Epidermal melanocyte (primary cell): ENCODE measurements around the gene TGM3.

ENCODE experiments used
- DNase-seq: peaks from one replicate; pipeline ENCODE4 v3.0.0; 2011; ENCODE audit warnings: low spot score; ENCODE audit not compliant: insufficient read length

The TGM3 gene

GRCh38 chr20:2336471-2336870 is 40.7 kb downstream of the TGM3 start:
- no peak for DNase-seq

- no peak for DNase-seq
Observed at GRCh38 chr20:2337142-2337541, 41.3 kb downstream of the TGM3 start.

- DNase-seq, result no peak
Observed at GRCh38 chr20:2338411-2339066, 42.7 kb downstream of the TGM3 start.

DNA sequence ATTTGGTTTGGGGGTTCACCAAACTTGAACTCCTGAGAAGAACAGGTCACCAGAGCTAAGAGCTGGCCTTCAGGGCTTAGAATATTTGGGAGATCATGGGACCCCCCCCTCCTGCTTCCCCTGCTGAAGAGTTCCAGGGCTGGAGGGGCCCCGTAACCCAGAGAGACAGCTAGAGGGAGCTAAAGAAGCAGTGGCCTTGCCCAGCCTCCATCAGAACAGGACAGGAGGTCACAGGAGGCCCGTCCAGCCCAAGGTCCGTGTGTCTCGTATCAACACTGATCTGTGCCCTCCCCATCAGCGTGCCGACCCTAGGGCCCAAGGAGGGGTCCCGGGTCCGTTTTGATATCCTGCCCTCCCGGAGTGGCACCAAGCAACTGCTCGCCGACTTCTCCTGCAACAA is 44.3 kb downstream of the TGM3 start:
- DNase-seq, result no peak

GRCh38 chr20:2340823-2341222 is 45.0 kb downstream of the TGM3 start:
- DNase-seq, result no peak

DNA sequence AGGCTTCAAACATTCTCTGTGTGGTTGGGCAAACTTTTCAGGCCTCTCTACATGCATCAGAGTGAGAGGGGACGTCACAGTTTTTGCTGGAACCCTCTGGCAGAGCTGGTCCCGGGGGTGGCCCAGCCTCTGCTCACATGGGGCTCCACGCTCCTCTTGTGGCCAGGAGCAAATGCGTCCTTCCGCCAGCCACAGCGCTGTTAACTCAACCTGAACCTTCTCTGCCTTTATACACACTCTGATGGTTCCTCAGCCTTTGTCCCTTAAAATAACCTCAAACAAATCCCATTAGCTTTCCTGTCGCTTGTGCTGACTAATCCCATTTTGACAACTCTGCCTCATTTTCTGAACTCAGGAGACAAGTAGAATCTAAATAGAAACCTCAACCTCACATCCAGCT is 45.5 kb downstream of the TGM3 start:
- DNase-seq, result no peak

DNA sequence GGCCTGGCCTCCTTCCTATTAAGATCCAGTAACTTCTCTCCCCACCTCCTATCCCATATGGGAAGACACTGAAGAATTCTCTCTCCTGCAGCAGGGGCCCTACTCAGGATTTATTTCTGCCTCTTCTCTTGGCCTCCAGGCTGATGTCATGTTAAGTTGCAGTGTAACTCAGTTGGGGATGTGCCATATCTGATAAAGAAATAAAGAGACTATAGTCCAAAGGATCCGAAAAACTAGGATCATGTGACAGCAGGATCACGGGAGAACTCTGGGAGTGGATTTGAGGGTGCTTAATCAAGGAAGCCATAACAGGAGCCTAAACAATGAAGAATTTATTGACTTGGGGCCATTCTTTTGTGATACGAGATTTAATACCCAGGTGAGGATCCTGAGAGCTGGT is 46.4 kb downstream of the TGM3 start:
- no peak for DNase-seq

- DNase-seq, result no peak
Observed at GRCh38 chr20:2346188-2346587, 50.4 kb downstream of the TGM3 start.

DNA sequence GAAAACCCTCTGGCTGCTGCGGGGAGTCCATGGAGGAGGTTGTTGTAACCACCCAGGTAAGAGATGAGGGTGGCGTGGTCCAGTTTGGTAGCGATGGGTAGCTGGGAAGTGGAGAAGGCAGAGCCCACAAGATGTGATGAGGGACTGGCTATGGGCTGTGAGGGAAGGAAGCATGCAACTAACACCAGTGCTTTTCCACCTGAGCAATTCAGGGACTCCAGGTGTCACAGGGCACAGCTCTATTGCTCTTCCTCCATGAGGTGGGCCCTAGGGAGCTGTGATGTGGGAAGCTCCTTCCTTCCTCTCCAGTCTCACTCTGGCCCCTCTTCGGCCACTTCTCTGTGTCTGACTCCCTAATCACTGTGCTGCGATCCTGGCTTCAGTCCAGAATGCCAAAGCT is 52.5 kb downstream of the TGM3 start:
- DNase-seq, result no peak

GRCh38 chr20:2349801-2350200 is 54.0 kb downstream of the TGM3 start:
- no peak for DNase-seq

DNA sequence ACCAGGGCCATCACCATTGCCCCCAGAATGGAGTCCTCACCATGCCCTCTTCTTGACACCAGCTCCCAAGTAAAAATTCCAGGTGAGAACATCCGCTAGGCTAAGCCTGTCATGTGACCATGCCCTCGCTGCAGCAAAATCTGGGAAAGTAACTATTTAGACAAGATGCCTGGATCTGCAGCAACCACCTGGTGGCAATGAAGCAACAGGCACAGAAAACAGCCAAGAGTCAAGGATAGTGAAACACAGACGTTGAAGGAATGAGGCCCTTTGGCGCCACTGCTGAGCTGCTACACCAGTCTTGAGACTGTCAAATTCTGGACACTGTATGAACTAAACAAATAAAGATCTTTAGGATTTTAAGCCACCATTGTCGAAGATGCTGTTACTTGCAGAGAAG is 54.8 kb downstream of the TGM3 start:
- DNase-seq, result no peak

- DNase-seq, result no peak
Observed at GRCh38 chr20:2353231-2353630, 57.4 kb downstream of the TGM3 start.

- no peak for DNase-seq
Observed at GRCh38 chr20:2357114-2357513, 61.3 kb downstream of the TGM3 start.

- no peak for DNase-seq
Observed at GRCh38 chr20:2358006-2358405, 62.2 kb downstream of the TGM3 start.

DNA sequence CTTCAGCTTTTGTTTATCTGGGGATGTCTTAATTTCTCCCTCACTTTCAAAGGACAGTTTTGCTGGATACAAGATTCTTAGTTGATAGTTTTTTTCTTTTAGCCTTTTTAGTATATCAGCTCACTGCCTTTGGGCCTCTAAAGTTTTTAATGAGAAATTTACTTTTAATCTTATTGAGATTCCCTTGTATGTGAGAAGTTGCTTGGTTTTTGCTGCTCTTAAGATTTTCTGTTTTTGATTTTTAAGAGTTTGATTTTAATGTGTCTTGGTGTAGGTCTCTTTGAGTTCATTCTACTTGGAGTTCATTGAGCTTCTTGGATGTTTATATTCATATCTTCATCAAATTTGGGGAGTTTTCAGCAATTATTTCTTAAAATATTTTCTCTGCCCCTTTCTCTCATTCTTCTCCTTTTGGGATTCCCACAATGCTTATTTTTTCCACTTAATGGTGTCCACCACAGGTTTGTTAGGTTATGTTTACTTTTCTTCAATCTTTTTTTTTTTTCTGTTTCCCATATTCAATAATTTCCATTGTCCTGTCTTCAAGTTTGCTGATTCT is 65.3 kb downstream of the TGM3 start:
- no peak for DNase-seq

- DNase-seq, result no peak
Observed at GRCh38 chr20:2363187-2363586, 67.4 kb downstream of the TGM3 start.

DNA sequence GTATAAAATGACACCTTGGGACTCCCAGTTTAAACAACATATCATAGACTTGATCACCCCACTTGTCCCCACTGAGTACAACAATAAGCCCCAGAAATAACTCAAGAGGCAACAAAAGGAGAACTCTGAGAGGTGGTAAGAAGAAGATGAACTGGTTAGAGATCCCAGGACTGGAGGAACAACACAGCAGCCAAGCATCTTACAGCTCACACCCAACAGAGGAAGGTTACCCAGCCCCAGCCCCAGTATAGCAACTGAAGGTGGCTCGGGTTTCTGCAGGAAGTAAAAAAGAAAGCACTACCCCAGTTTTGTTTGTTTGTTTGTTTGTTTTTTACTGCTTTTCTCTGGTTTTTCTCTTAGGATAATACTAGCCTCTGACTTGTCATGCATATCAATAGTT is 67.8 kb downstream of the TGM3 start:
- no peak for DNase-seq

- DNase-seq, result no peak
Observed at GRCh38 chr20:2364044-2364443, 68.2 kb downstream of the TGM3 start.

- DNase-seq, result no peak
Observed at GRCh38 chr20:2365091-2365490, 69.3 kb downstream of the TGM3 start.

DNA sequence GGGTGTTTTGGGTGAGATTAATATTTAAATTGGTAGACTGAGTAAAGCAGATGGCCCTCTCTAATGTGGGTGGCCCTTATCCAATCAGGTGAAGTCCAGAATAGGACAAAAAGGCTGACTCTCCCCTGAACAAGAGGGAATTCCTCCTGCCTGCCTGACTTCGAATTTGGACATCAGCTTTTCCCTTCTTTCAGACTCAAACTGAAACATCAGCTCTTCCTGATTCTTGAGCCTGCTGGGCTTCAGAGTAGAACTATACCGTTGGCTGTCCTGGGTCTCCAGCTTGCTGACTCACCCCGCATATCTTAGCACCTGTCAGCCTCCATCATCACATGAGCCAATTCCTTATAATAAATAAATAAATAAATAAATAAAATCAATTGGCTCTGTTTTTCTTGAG is 69.9 kb downstream of the TGM3 start:
- no peak for DNase-seq

DNA sequence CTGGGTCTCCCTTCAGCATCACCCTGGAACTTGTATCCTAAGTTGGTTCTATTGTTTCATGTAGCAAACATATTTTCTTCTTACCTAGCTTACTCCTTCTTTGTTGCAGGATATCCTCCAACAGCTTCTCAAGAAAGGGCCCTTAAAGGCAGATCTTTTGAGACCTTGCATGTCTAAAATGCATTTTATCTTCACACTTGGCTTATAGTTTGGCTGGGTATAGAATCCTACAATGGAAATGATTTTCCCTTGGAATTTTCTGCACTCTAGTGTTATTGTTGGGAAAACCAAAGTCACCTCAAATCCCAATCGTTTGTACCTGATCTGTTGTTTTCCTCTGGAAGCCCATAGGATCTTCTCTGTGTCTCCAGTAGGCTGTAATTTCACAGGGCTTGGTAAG is 72.8 kb downstream of the TGM3 start:
- DNase-seq, result no peak

DNA sequence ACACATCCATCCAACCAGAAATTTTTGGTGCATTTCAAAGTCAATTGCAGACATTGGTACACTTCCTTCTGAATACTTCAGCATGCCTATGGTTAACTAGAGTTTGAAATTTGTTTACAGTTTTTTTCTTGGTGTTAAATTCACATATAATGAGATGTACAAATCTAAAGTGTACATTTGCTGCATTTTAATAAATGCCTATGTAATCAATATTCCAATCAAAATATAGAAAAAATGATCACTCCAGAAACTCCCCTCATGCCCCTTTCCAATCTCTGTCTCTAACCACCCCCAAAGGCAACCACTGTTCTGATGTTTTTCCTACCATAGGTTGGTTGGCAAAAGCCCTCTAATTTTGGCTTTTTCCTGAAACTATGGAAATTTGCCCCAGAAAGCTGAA is 77.3 kb downstream of the TGM3 start:
- DNase-seq, result no peak

DNA sequence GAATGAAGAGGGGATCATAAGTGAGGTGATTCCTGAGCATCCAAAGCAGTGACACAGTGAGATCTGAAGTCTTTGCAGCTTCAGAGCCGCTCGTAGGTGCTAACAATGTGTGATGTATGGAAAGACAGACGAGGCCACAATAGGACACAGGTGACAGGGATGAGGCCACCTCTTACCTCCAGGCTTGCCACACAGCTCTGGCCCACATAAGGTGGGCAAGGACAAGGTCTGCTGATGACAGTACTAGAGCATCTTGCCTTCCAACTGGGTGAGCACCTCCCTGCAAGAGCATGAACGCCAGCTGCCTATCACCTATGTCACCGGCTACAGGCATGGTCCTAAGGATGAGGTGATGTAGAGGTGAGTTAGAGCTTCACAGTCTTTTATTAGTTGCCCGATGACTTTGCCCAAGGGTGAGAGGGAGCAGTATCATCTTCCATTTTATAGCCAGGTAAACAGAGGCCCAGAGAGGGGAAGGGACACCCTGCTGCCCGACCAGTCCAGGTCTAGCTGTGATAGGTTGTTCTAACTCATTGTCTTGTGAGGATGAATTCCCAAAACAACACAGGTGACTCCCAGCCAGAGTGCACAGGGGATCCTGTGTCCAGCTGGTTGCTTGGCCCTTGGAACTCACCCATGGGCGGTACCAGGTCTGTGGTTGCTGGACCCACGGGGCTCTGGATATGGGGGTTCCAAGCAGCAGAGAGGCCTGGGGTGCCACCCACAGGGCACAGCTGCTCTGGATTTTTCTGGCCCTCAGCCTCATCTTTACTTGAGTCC is 78.7 kb downstream of the TGM3 start:
- no peak for DNase-seq
